ENCODE results near the gene WNT6.

WNT6 gene

GRCh38 chr2:218859556-218859987, at the start of gene WNT6:
WNT6 (plus strand) TSS chr2:218859805; CDS start chr2:218860038, 233 bp downstream.
- no peak for DNase-seq

GRCh38 chr2:218810256-218810655, 49.3 kb upstream of the WNT6 start:
- no peak for DNase-seq

- DNase-seq, result no peak
Observed at GRCh38 chr2:218811382-218811781, 48.2 kb upstream of the WNT6 start.

- DNase-seq, result no peak
Observed at GRCh38 chr2:218812096-218812815, 47.3 kb upstream of the WNT6 start.

GRCh38 chr2:218812861-218813260, 46.7 kb upstream of the WNT6 start:
- no peak for DNase-seq

GRCh38 chr2:218813771-218814460, 45.7 kb upstream of the WNT6 start:
- DNase-seq, result no peak

GRCh38 chr2:218814540-218815243, 44.9 kb upstream of the WNT6 start:
- DNase-seq, result no peak

- DNase-seq, result no peak
Observed at GRCh38 chr2:218815244-218815637, 44.4 kb upstream of the WNT6 start.

- no peak for DNase-seq
Observed at GRCh38 chr2:218815649-218816048, 44.0 kb upstream of the WNT6 start.

- DNase-seq, result no peak
Observed at GRCh38 chr2:218816561-218817011, 43.0 kb upstream of the WNT6 start.

- DNase-seq, result no peak
Observed at GRCh38 chr2:218819093-218819492, 40.5 kb upstream of the WNT6 start.

GRCh38 chr2:218820746-218821369, 38.7 kb upstream of the WNT6 start:
- DNase-seq, result no peak

- DNase-seq, result no peak
Observed at GRCh38 chr2:218821605-218822211, 37.9 kb upstream of the WNT6 start.

GRCh38 chr2:218822622-218823021, 37.0 kb upstream of the WNT6 start:
- no peak for DNase-seq

GRCh38 chr2:218823196-218823855, 36.3 kb upstream of the WNT6 start:
- no peak for DNase-seq

GRCh38 chr2:218824004-218824403, 35.6 kb upstream of the WNT6 start:
- no peak for DNase-seq

GRCh38 chr2:218826791-218827190, 32.8 kb upstream of the WNT6 start:
- DNase-seq, result no peak

GRCh38 chr2:218827701-218828476, 31.7 kb upstream of the WNT6 start:
- DNase-seq, result no peak

GRCh38 chr2:218828477-218828778, 31.2 kb upstream of the WNT6 start:
- no peak for DNase-seq

GRCh38 chr2:218829868-218830451, 29.6 kb upstream of the WNT6 start:
- DNase-seq, result no peak

Measured in midbrain (tissue), 1 donor.